Calu3 (cell line): ENCODE data around the gene PPOX. TPM values are rescaled to one million over a fixed set of nuclear protein-coding genes. Genes with fewer than 3 reads are reported as not detected.

Source experiments
- BruUV-seq: library from RNA; stranded (reverse); fragments of 400-500 nt; replicated peaks from 2 replicates; lab custom pipeline; 2021; lab: Mats Ljungman, UMichigan
- CTCF ChIA-PET: fragments of 300-600 bp; sonication (Branson Sonifier 250); formaldehyde crosslinking; loops from one replicate; lab custom pipeline; 2022; ENCODE audit warnings: antibody characterized with exemption; lab: Charles Lee
- DNase-seq: peaks from one replicate; pipeline ENCODE4 v3.0.0; 2022
- H3K27ac Mint-ChIP-seq: one replicate; pipeline ENCODE4 v1.8.0; 2022; ENCODE audit warnings: mixed read lengths; ENCODE audit not compliant: unreplicated experiment
- H3K27me3 Mint-ChIP-seq: one replicate; pipeline ENCODE4 v1.8.0; 2022; ENCODE audit warnings: mixed read lengths; ENCODE audit not compliant: unreplicated experiment
- H3K36me3 Mint-ChIP-seq: one replicate; pipeline ENCODE4 v1.8.0; 2022; ENCODE audit warnings: mild to moderate bottlenecking, moderate library complexity, mixed read lengths; ENCODE audit not compliant: insufficient read depth, unreplicated experiment
- H3K4me1 Mint-ChIP-seq: one replicate; pipeline ENCODE4 v1.8.0; 2022; ENCODE audit warnings: mild to moderate bottlenecking, low read depth, mixed read lengths; ENCODE audit not compliant: unreplicated experiment
- H3K4me3 Mint-ChIP-seq: one replicate; pipeline ENCODE4 v1.8.0; 2022; ENCODE audit warnings: mild to moderate bottlenecking, low read depth, moderate library complexity, mixed read lengths; ENCODE audit not compliant: unreplicated experiment
- H3K9me3 Mint-ChIP-seq: one replicate; pipeline ENCODE4 v1.8.0; 2022; ENCODE audit warnings: low read depth, mixed read lengths; ENCODE audit not compliant: unreplicated experiment
- intact Hi-C: fragments of 100-400 bp; cut with micrococcal nuclease; formaldehyde crosslinking; loops from one replicate; pipeline ENCODE4 v1.10.0; 2022; ENCODE audit not compliant: unreplicated experiment
- total RNA-seq: library from RNA; stranded (reverse); gene quantifications from 2 replicates; pipeline ENCODE4 v1.2.3, GENCODE V29; 2022
- TF ChIP-seq, protein P1 (sequence below): fragments of 200-600 bp; IDR thresholded peaks from one replicate; pipeline ENCODE4 v1.8.0; 2022; ENCODE audit warnings: antibody characterized with exemption; ENCODE audit not compliant: unreplicated experiment

PPOX gene
- total RNA-seq, 1 experiment from 2014 or later: 27.1 TPM

- H3K27ac Mint-ChIP-seq: peak within 1 kb of the TSS; percentile 100
- TF ChIP-seq, protein P1, sequence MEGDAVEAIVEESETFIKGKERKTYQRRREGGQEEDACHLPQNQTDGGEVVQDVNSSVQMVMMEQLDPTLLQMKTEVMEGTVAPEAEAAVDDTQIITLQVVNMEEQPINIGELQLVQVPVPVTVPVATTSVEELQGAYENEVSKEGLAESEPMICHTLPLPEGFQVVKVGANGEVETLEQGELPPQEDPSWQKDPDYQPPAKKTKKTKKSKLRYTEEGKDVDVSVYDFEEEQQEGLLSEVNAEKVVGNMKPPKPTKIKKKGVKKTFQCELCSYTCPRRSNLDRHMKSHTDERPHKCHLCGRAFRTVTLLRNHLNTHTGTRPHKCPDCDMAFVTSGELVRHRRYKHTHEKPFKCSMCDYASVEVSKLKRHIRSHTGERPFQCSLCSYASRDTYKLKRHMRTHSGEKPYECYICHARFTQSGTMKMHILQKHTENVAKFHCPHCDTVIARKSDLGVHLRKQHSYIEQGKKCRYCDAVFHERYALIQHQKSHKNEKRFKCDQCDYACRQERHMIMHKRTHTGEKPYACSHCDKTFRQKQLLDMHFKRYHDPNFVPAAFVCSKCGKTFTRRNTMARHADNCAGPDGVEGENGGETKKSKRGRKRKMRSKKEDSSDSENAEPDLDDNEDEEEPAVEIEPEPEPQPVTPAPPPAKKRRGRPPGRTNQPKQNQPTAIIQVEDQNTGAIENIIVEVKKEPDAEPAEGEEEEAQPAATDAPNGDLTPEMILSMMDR: no peak
- no peaks in the 10 kb centered on the region for H3K9me3 Mint-ChIP-seq
- H3K36me3 Mint-ChIP-seq: peaks cover 35% of the 10 kb centered on the region
- CTCF ChIA-PET: interaction anchor here (0.5 to 1.3 kb wide), 4 partner anchors 12 to 883 kb away, joined by 3 to 5 read pairs (median 3); partner anchors contain the start of gene PPOX
- no peaks in the 10 kb centered on the region for H3K27me3 Mint-ChIP-seq
- H3K4me3 Mint-ChIP-seq: peak within 1 kb of the TSS; percentile 98
- DNase-seq: peak; percentile 84
- intact Hi-C loops: no loop called here
- H3K4me1 Mint-ChIP-seq: peaks cover 27% of the 10 kb centered on the region
- TSS peak; percentile 98 for BruUV-seq
Observed at GRCh38 chr1:161153682-161154337, 12.4 kb upstream of the PPOX start, which contains the start of gene UFC1. UFC1 (plus strand) TSS chr1:161153978; CDS start chr1:161153998, 20 bp downstream.

GRCh38 chr1:161157867-161158266 is 8.4 kb upstream of the PPOX start:
- no TSS peak for BruUV-seq
- TF ChIP-seq, protein P1: no peak
- Mint-ChIP-seq H3K4me1 (peaks cover 52% of the 10 kb centered on the region), H3K27me3 (no peaks in the 10 kb centered on the region), H3K4me3 (peak overlapping the region; percentile 94), H3K27ac (no peak overlapping the region), H3K36me3 (peaks cover 66% of the 10 kb centered on the region), H3K9me3 (no peaks in the 10 kb centered on the region)
- CTCF ChIA-PET: interaction anchor here (0.6 to 0.9 kb wide), 3 partner anchors 8 to 68 kb away, joined by 3 to 10 read pairs (median 4); partner anchors contain the start of genes PPOX and TOMM40L
- intact Hi-C loops: no loop called here
- DNase-seq: no peak

GRCh38 chr1:161158316-161159010 is 7.8 kb upstream of the PPOX start:
- TF ChIP-seq, protein P1: no peak
- Mint-ChIP-seq H3K27me3 (no peaks in the 10 kb centered on the region), H3K27ac (peak overlapping the region; percentile 78), H3K9me3 (no peaks in the 10 kb centered on the region), H3K4me3 (peak overlapping the region; percentile 94), H3K36me3 (peaks cover 66% of the 10 kb centered on the region), H3K4me1 (peaks cover 52% of the 10 kb centered on the region)
- intact Hi-C loops: no loop called here
- CTCF ChIA-PET: interaction anchor here (0.5 to 1.1 kb wide), 3 partner anchors 13 to 67 kb away, joined by 3 to 5 read pairs (median 4); partner anchors contain the start of gene TOMM40L
- BruUV-seq: no TSS peak
- DNase-seq: no peak

DNA sequence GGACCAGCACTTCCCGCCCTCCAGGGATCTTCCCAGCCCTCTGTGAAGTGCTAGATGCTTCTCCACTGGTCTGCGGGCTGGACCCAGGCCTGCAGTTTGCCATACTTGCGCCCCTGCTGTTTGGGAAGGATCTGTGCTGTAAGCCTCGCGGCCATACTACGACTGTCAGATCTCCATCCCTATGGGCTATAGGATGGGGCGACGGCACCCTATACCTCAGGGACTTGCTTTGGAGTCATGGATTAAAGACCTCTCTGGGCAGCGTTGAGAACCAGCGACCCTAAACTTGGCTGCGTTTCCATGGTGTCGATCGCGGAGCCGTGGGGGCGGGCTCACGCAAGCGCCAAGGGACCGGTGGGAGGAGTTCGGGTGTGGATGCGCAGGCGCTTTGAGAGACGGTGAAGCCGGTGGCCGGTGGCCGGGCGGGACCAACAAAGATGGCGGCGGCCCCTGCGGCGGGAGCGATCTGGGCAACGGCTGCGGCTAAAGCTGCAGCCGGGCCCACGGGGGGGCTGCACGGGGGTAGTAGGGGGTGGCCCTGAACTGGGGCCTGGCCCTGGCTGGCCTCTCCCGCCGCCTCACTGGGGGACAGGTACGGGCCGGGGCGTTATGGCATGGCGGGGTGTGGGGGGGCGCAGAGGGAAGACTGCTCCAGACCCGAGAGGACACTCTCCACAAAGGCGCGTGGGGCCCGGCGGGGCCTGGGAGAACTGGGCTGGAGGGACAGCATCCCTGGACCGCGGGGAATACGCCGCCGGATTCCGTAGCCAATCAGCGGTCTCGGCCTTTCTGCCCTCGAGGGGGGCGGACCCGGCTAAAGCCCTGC is 6.9 kb upstream of the PPOX start, which contains the start of gene USP21:
Gene USP21 (plus strand): TSS at position 414 of the 826 bp plus-strand sequence. CDS start 1,141 bp downstream, outside the sequence.
- BruUV-seq: TSS peak; percentile 2

More for the DNA sequence above, 6.9 kb upstream of the PPOX start, which contains the start of gene USP21:
- Mint-ChIP-seq H3K9me3 (no peaks in the 10 kb centered on the region), H3K4me1 (peaks cover 52% of the 10 kb centered on the region), H3K27me3 (no peaks in the 10 kb centered on the region), H3K4me3 (peak within 1 kb of the TSS; percentile 94), H3K36me3 (peaks cover 66% of the 10 kb centered on the region), H3K27ac (peak within 1 kb of the TSS; percentile 78)
- intact Hi-C loops: no loop called here
- DNase-seq: peak; percentile 96
- CTCF ChIA-PET: interaction anchor here (1.1 kb wide), 1 partner anchor 18 kb away, joined by 3 read pairs; no protein-coding TSS in a partner anchor
- TF ChIP-seq, protein P1: peak; percentile 40
